Activated CD8-positive, alpha-beta memory T cell treated with anti-CD3 and anti-CD28 coated beads for 1 hour (primary cell): ENCODE measurements around the gene SGK1.
"Not testable (repeated sequence)": the region's sequence is repeated elsewhere in the genome, so short reads cannot be mapped to it uniquely, and the experiment has no call there.

ENCODE experiments used
- DNase-seq, 2 donors: peaks; one replicate each; pipeline ENCODE4 v3.0.0-alpha.2; 2020; ENCODE audit warnings: low read depth in 1 of 2; ENCODE audit errors: extremely low read depth in 1 of 2

Gene SGK1

DNA sequence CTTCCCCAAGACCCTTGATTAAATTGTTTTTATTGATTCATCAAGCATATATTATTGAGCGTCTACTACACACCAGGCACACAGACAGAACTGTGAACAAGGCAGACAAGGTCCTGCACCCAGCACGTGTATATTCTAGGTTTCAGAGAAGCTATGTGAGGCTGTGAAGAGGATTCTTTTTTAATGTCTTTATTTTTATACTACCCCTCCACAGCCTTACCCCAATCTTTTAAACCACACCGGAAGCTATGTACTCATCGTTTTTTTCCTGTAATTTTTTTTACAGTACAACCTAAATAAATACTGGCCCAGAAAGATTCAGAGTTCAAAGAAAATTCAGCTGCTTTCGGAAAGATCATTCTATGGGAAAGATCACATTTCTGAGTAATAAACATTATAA, 10.0 kb downstream of the SGK1 start:
- no peak for DNase-seq

GRCh38 chr6:134307075-134307474, 10.8 kb downstream of the SGK1 start:
- no peak for DNase-seq

GRCh38 chr6:134304381-134304780, 13.5 kb downstream of the SGK1 start:
- DNase-seq: not testable (repeated sequence)

GRCh38 chr6:134303891-134304290, 14.0 kb downstream of the SGK1 start:
- no peak for DNase-seq

- DNase-seq: no peak
These were observed 18.7 kb downstream of the SGK1 start for GRCh38 chr6:134299236-134299635.

DNA sequence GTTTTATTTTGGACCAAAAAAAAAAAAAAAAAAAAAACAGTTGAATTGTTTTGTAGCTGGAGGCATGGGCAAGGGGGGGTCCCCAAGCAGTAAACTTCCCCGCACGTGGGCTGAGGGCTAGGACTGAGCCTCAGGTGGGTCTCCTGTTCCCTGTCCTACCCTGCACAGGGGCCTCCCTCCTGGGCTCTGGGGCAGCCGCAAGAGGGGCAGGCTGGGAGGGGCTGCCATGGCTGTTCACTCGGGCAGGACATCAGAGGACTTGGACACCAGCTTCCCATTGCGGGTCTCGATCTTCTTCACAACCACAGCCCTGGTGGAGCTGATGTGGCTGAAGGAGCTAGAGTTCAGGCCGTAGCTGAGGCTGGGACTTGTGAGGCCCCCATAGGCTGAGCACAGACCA, 21.1 kb downstream of the SGK1 start:
- no peak for DNase-seq

GRCh38 chr6:134295953-134296553, 21.9 kb downstream of the SGK1 start:
- no peak for DNase-seq

GRCh38 chr6:134293659-134294161, 24.2 kb downstream of the SGK1 start:
- DNase-seq: no peak

GRCh38 chr6:134291156-134291555, 26.8 kb downstream of the SGK1 start:
- DNase-seq: no peak

DNA sequence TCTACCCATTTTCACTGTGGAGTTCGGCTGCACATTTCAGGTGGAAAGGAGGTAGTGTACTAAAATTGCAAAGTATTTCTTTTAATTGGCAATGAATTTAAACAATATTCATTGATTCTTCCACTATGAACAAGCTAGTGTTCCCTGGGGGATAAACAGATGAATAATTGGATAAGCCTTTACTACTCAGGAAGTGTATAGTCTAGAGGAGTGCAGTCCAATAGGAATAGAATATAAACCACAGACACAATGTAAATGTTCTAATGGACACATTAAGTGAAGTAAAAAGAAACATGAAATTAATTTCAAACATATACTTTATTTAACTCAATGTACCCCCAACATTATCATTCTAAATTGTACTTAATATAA, 28.7 kb downstream of the SGK1 start:
- DNase-seq: no peak

- DNase-seq: no peak
These were observed 29.2 kb downstream of the SGK1 start for GRCh38 chr6:134288538-134289203.

DNA sequence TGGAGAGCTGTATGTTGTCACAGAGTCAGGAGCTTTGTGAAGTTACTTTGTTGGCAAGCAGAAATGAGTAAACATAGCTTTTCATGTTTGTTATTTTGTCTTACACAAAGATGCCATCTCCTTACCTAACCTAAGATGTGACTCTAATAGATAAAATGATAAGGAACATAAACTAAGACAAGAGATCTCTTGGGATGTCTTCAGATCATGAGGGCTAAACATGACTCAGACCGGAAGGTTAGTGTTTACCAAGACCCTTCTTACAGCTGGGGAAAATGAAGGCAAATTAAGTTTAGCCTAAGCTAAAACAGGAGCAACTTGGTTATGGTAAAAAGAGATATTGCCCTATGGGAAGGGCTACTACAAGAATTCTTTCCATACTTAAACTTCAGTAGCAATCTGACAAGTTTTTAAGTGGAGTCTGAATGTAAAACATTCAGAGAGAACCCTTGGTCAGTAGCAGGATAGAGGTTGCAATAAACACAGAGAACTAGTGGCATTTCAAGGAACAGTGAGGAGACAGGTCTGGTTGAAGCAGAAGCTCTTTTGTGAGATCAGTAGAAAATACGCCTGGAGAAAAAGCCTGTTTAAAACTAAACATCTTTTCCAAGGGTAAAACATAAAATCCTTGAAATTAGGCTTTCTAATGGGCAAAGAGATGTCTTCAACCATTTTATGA, 29.9 kb downstream of the SGK1 start:
- DNase-seq: no peak

GRCh38 chr6:134282816-134283215, 35.1 kb downstream of the SGK1 start:
- DNase-seq: no peak

DNA sequence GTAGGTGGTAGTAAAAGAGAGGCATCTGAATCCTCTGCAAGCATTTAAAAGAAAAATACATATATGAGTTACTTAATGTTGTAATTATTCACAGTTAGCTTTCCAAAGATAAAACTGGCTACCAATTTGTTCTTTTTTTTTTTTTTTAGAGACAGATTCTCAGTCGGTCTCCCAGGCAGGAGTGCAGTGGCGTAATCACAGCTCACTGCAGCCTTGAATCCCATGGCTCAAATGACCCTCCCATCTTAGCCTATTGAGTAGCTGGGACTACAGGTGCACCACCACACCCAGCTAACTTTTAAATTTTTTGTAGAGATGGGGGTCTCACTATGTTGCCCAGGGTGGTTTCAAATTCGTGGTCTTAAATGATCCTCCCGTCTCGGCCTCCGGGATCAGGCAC, 36.5 kb downstream of the SGK1 start:
- no peak for DNase-seq

GRCh38 chr6:134278000-134278399, 39.9 kb downstream of the SGK1 start:
- DNase-seq: no peak

GRCh38 chr6:134276891-134277377, 41.0 kb downstream of the SGK1 start:
- DNase-seq: not testable (repeated sequence)

GRCh38 chr6:134272374-134272773, 45.5 kb downstream of the SGK1 start:
- DNase-seq: no peak

GRCh38 chr6:134267917-134268361, 50.0 kb downstream of the SGK1 start:
- DNase-seq: no peak

DNA sequence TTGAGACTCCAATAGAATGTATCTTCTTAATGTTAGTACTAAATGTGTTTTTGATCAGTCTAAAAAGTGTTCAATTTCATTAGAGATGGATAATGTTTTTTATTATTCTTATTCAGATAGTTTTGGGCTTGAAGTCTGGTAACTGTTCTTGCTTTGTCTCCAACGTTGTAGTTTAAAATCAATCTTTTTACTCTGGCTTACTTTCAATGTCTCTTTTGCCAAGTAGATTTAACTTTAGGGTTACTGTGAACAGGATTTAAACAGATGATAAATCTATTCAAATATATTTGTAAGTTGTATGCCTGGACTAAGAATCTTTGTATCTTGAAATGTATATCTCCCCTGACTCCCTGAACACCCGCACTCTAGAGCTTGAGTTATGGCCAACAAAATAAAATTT, 51.1 kb downstream of the SGK1 start:
- DNase-seq: no peak

DNA sequence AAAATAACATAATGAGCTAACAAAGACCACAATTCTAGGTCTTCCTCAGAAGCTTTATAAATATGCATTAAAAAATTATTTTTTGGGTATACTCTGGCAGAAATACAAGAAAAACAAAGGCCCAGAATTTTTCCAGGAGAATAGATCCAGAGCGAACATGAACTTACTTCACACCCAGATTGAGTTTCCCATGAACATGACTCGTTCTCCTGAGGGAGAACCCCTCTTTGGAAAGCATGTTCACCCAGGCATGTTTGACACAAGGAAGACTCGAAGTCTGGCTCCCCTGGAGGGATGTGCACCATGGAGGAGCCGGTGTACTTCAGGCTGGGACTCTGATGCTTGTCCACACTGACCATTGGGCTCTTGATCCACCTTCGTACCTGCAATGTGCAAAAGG, 56.1 kb downstream of the SGK1 start:
- DNase-seq: no peak

DNA sequence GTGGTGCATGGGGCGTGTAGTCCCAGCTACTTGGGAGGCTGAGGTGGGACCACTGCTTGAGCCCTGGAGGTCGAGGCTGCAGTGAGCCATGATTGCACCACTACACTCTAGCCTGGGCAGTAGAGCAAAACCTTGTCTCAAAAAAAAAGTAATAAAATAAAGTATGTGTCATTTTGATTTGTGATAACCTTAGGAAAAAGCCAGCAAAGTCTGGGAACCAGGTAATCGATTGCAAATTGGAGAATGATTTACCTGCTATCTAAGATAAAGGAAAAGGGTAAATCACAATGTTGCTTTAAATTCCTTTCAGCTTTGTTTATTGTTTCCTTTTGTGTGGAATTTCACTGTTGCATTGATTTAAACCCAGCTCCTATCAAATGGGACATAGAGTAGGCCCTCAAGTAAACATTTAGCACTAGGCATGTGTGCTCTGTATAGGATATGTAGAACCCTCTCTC, 59.0 kb downstream of the SGK1 start:
- DNase-seq: no peak

DNA sequence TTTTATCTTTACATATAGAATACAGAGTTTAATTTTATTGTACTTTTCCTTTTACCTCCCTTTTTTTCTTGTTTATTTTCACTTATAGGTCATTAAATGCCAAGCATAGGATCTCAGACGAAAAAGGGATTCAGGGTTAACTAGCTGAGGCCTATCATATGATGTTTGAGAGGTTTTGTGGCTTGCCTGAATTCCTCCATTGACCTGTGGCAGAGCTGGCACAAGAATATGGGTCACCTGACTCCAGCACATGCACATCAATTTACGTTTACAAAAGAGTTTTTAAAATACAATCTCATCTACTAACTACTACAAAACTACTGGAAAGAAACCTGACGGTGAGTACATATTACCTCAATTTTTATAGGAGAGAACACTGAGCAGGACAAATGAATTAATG, 60.4 kb downstream of the SGK1 start:
- DNase-seq: no peak
